H9 (cell line): Measurements from ENCODE around the gene RAB24. TPM values are rescaled to one million over a fixed set of nuclear protein-coding genes. Genes with fewer than 3 reads are reported as not detected.

Experiments used
- DNase-seq: peaks from one replicate; pipeline ENCODE4 v3.0.0-alpha.2; 2017
- H2AFZ ChIP-seq: one replicate; pipeline ENCODE4 v1.6.1; 2013; ENCODE audit warnings: mild to moderate bottlenecking, low read length, control low read depth, moderate library complexity
- H2AK5ac ChIP-seq: 2 replicates; pipeline ENCODE4 v1.6.1; 2013; ENCODE audit warnings: low read length, control low read depth, mixed read lengths; ENCODE audit not compliant: insufficient read length
- H2BK120ac ChIP-seq: one replicate; pipeline ENCODE4 v1.6.1; 2013; ENCODE audit warnings: low read depth, mild to moderate bottlenecking, low read length, control low read depth, inconsistent platforms; ENCODE audit not compliant: poor library complexity, severe bottlenecking
- H2BK12ac ChIP-seq: 2 replicates; pipeline ENCODE4 v1.6.1; 2013; ENCODE audit warnings: low read length, control low read depth, mixed read lengths, low read depth; ENCODE audit not compliant: insufficient read length
- H2BK15ac ChIP-seq: 2 replicates; pipeline ENCODE4 v1.6.1; 2013; ENCODE audit warnings: low read depth, low read length, control low read depth
- H2BK20ac ChIP-seq: one replicate; pipeline ENCODE4 v1.6.1; 2013; ENCODE audit warnings: low read depth, mild to moderate bottlenecking, low read length, control low read depth, inconsistent platforms; ENCODE audit not compliant: poor library complexity, severe bottlenecking
- H2BK5ac ChIP-seq: 2 replicates; pipeline ENCODE4 v1.6.1; 2013; ENCODE audit warnings: low read length, control low read depth, mixed read lengths; ENCODE audit not compliant: insufficient read length
- H3K14ac ChIP-seq: 2 replicates; pipeline ENCODE4 v1.6.1; 2013; ENCODE audit warnings: low read length, control low read depth; ENCODE audit not compliant: insufficient read depth
- H3K18ac ChIP-seq: 2 replicates; pipeline ENCODE4 v1.6.1; 2013; ENCODE audit warnings: low read depth, mild to moderate bottlenecking, mixed read lengths, low read length, control low read depth; ENCODE audit not compliant: insufficient read length
- H3K23ac ChIP-seq: 2 replicates; pipeline ENCODE4 v1.6.1; 2013; ENCODE audit warnings: low read length, control low read depth, mixed read lengths, low read depth; ENCODE audit not compliant: insufficient read length
- H3K23me2 ChIP-seq: 2 replicates; pipeline ENCODE4 v1.6.1; 2013; ENCODE audit warnings: low read depth, mild to moderate bottlenecking, mixed read lengths, low read length, control low read depth; ENCODE audit not compliant: insufficient read length, poor library complexity, severe bottlenecking
- H3K27ac ChIP-seq: 2 replicates; pipeline ENCODE4 v1.5.1; 2013; ENCODE audit warnings: low read length, control low read depth, mixed read lengths, low read depth; ENCODE audit not compliant: insufficient read length
- H3K27me3 ChIP-seq: 2 replicates; pipeline ENCODE4 v1.6.1; 2013; ENCODE audit warnings: low read length, control low read depth, inconsistent platforms; ENCODE audit not compliant: insufficient read depth
- H3K4ac ChIP-seq: 2 replicates; pipeline ENCODE4 v1.6.1; 2013; ENCODE audit warnings: low read depth, mild to moderate bottlenecking, control low read depth, inconsistent platforms, low read length, moderate library complexity
- H3K4me1 ChIP-seq: 2 replicates; pipeline ENCODE4 v1.6.1; 2013; ENCODE audit warnings: low read length, control low read depth, inconsistent platforms; ENCODE audit not compliant: insufficient read depth
- H3K4me2 ChIP-seq: 2 replicates; pipeline ENCODE4 v1.6.1; 2013; ENCODE audit warnings: low read length, control low read depth, mixed read lengths; ENCODE audit not compliant: insufficient read length, insufficient read depth
- H3K56ac ChIP-seq: 2 replicates; pipeline ENCODE4 v1.6.1; 2013; ENCODE audit warnings: low read depth, mild to moderate bottlenecking, mixed read lengths, low read length, control low read depth; ENCODE audit not compliant: insufficient read length
- H3K79me1 ChIP-seq: 2 replicates; pipeline ENCODE4 v1.6.1; 2013; ENCODE audit warnings: low read depth, mild to moderate bottlenecking, moderate library complexity, low read length, control low read depth, inconsistent platforms; ENCODE audit not compliant: insufficient read depth, poor library complexity, severe bottlenecking
- H3K79me2 ChIP-seq: 2 replicates; pipeline ENCODE4 v1.6.1; 2013; ENCODE audit warnings: low read length, control low read depth, inconsistent platforms; ENCODE audit not compliant: insufficient read depth
- H3K9ac ChIP-seq: 2 replicates; pipeline ENCODE4 v1.6.1; 2013; ENCODE audit warnings: low read length, control low read depth, mixed read lengths; ENCODE audit not compliant: insufficient read length; ENCODE audit errors: extremely low read depth
- H3K9me3 ChIP-seq: one replicate; pipeline ENCODE4 v1.6.1; 2013; ENCODE audit warnings: low read depth, low read length, inconsistent platforms; ENCODE audit not compliant: control insufficient read depth
- H3T11ph ChIP-seq: one replicate; pipeline ENCODE4 v1.6.1; 2013; ENCODE audit warnings: mild to moderate bottlenecking, low read length, control low read depth, inconsistent platforms
- H4K20me1 ChIP-seq: one replicate; pipeline ENCODE4 v1.6.1; 2013; ENCODE audit not compliant: control insufficient read depth, insufficient read length, insufficient read depth
- H4K5ac ChIP-seq: 2 replicates; pipeline ENCODE4 v1.6.1; 2013; ENCODE audit warnings: low read depth, mild to moderate bottlenecking, mixed read lengths, low read length, control low read depth; ENCODE audit not compliant: insufficient read length
- H4K8ac ChIP-seq: replicated peaks from 2 replicates; pipeline ENCODE4 v1.6.1; 2013; ENCODE audit warnings: low read length, control low read depth, mixed read lengths, low read depth; ENCODE audit not compliant: insufficient read length
- H4K91ac ChIP-seq: 2 replicates; pipeline ENCODE4 v1.6.1; 2013; ENCODE audit warnings: low read depth, mild to moderate bottlenecking, moderate library complexity, mixed read lengths, low read length, control low read depth; ENCODE audit not compliant: insufficient read length
- H3K27ac Mint-ChIP-seq, 3 experiments: 2 replicates in 2 of 3; 3 replicates in 1 of 3; pipeline ENCODE4 v1.8.0; 2020 to 2021; ENCODE audit warnings: mixed read lengths in 3 of 3, mild to moderate bottlenecking in 1 of 3, moderate library complexity in 1 of 3
- H3K27me3 Mint-ChIP-seq: 2 replicates; pipeline ENCODE4 v1.8.0; 2021; ENCODE audit warnings: low read depth, mild to moderate bottlenecking, moderate library complexity, mixed read lengths
- H3K36me3 Mint-ChIP-seq, 3 experiments: 2 replicates in 2 of 3; 3 replicates in 1 of 3; pipeline ENCODE4 v1.8.0; 2020 to 2021; ENCODE audit warnings: low read depth in 3 of 3, mixed read lengths in 3 of 3; ENCODE audit not compliant: insufficient read depth in 1 of 3
- H3K4me1 Mint-ChIP-seq, 2 experiments: 2 replicates each; pipeline ENCODE4 v1.8.0; 2020; ENCODE audit warnings: mixed read lengths in 2 of 2
- H3K4me3 Mint-ChIP-seq, 2 experiments: 2 replicates in 1 of 2; 3 replicates in 1 of 2; pipeline ENCODE4 v1.8.0; 2020 to 2021; ENCODE audit warnings: mild to moderate bottlenecking in 2 of 2, mixed read lengths in 2 of 2, moderate library complexity in 1 of 2
- H3K9me3 Mint-ChIP-seq, 2 experiments: 2 replicates in 1 of 2; 3 replicates in 1 of 2; pipeline ENCODE4 v1.8.0; 2020; ENCODE audit warnings: mild to moderate bottlenecking in 2 of 2, mixed read lengths in 2 of 2, moderate library complexity in 1 of 2
- CTCF ChIP-seq: fragments of 200-600 bp; sonication (generic); conservative IDR thresholded peaks from 3 replicates; pipeline ENCODE4 v1.8.0; 2021; ENCODE audit warnings: antibody characterized with exemption, mild to moderate bottlenecking
- WGBS: extraction: QIAGEN DNeasy Blood & Tissue Kit; methylation state at CpG from one replicate; pipeline ENCODE4 v1.1.7; 2013; ENCODE audit warnings: missing lambda C conversion rate, low lambda C conversion rate, mixed read lengths; ENCODE audit not compliant: insufficient read length; ENCODE audit errors: extremely low coverage; 5-methylcytosine and 5-hydroxymethylcytosine counted together
- total RNA-seq: library from RNA; stranded (reverse); gene quantifications from 2 replicates; pipeline ENCODE4 v1.2.1, GENCODE V29; 2021

Gene RAB24
- total RNA-seq, 1 experiment from 2014 or later, result 17.6 TPM

GRCh38 chr5:177276886-177277285, 26.6 kb downstream of the RAB24 start:
- Histone ChIP-seq H3K4ac (no peak overlapping the region), H4K20me1 (no peaks in the 10 kb centered on the region), H3K56ac (no peak overlapping the region), H2BK5ac (no peak overlapping the region), H3K79me2 (no peaks in the 10 kb centered on the region; the same call in 1 of the 2 replicates), H2AK5ac (no peak overlapping the region), H3K27ac (no peak overlapping the region), H3K27me3 (no peaks in the 10 kb centered on the region), H3K14ac (no peak overlapping the region), H3T11ph (no peak overlapping the region), H3K18ac (no peak overlapping the region), H3K23me2 (no peaks in the 10 kb centered on the region), H4K5ac (no peak overlapping the region), H4K91ac (no peak overlapping the region), H2BK15ac (no peak overlapping the region), H4K8ac (no peak overlapping the region), H2BK20ac (no peak overlapping the region), H2BK120ac (no peak overlapping the region), H3K79me1 (no peaks in the 10 kb centered on the region), H3K23ac (no peak overlapping the region), H3K9me3 (no peaks in the 10 kb centered on the region), H2BK12ac (no peak overlapping the region), H3K4me2 (no peak overlapping the region), H2AFZ (no peak overlapping the region), H3K4me1 (no peaks in the 10 kb centered on the region), H3K9ac (no peak overlapping the region)
- no CpG with 5 or more reads among the region's 1 CpG for WGBS
- no peaks in the 10 kb centered on the region for H3K4me1 Mint-ChIP-seq
- H3K27ac Mint-ChIP-seq, result no peak overlapping the region; a peak in 2 of 7 replicates
- H3K4me3 Mint-ChIP-seq, result no peak overlapping the region
- H3K27me3 Mint-ChIP-seq, result no peaks in the 10 kb centered on the region
- no peaks in the 10 kb centered on the region for H3K9me3 Mint-ChIP-seq
- no peak for DNase-seq
- TF ChIP-seq CTCF, result no peak
- peaks cover 40 to 90% (median 84%) of the 10 kb centered on the region in 3 experiments; a peak in 6 of 7 replicates for H3K36me3 Mint-ChIP-seq
